Mesenchymal stem cell (in vitro differentiated cells and primary cell): Measurements from ENCODE around the gene PARP15.

Experiments used
- DNase-seq: peaks from one replicate; pipeline ENCODE4 v3.0.0-alpha.2; 2013
- H2AFZ ChIP-seq: one replicate; pipeline ENCODE4 v1.6.1; 2013; ENCODE audit warnings: low read depth, mild to moderate bottlenecking, control low read depth, inconsistent platforms, low read length, moderate library complexity
- H2AK5ac ChIP-seq: 2 replicates; pipeline ENCODE4 v1.6.1; 2013; ENCODE audit warnings: low read length, moderate library complexity, mild to moderate bottlenecking, inconsistent platforms; ENCODE audit not compliant: severe bottlenecking
- H2BK120ac ChIP-seq: one replicate; pipeline ENCODE4 v1.6.1; 2013; ENCODE audit warnings: low read depth, mild to moderate bottlenecking, inconsistent platforms, low read length, moderate library complexity
- H2BK12ac ChIP-seq, 2 experiments: one replicate each; pipeline ENCODE4 v1.6.1; 2013; ENCODE audit warnings: inconsistent platforms in 2 of 2, low read length in 2 of 2, mild to moderate bottlenecking in 2 of 2, moderate library complexity in 2 of 2, control low read depth in 1 of 2
- H2BK15ac ChIP-seq: one replicate; pipeline ENCODE4 v1.6.1; 2013; ENCODE audit warnings: mild to moderate bottlenecking, low read depth, inconsistent platforms; ENCODE audit not compliant: poor library complexity, severe bottlenecking
- H2BK5ac ChIP-seq: 2 replicates; pipeline ENCODE4 v1.6.1; 2013; ENCODE audit warnings: low read depth, mild to moderate bottlenecking, low read length, control low read depth, inconsistent platforms; ENCODE audit not compliant: poor library complexity, severe bottlenecking
- H3K14ac ChIP-seq, 2 experiments: one replicate each; pipeline ENCODE4 v1.6.1; 2013; ENCODE audit warnings: inconsistent platforms in 2 of 2, low read length in 2 of 2, control low read depth in 1 of 2, mild to moderate bottlenecking in 1 of 2, moderate library complexity in 1 of 2
- H3K18ac ChIP-seq, 2 experiments: one replicate each; pipeline ENCODE4 v1.6.1; 2013; ENCODE audit warnings: inconsistent platforms in 2 of 2, low read length in 2 of 2, control low read depth in 1 of 2, low read depth in 1 of 2, mild to moderate bottlenecking in 1 of 2
- H3K23ac ChIP-seq, 2 experiments: one replicate each; pipeline ENCODE4 v1.6.1; 2013; ENCODE audit warnings: inconsistent platforms in 2 of 2, low read length in 2 of 2, mild to moderate bottlenecking in 2 of 2, moderate library complexity in 2 of 2, control low read depth in 1 of 2
- H3K27ac ChIP-seq: 2 replicates; pipeline ENCODE4 v1.5.1; 2013; ENCODE audit warnings: mild to moderate bottlenecking, moderate library complexity, low read length, control low read depth, inconsistent platforms; ENCODE audit not compliant: poor library complexity, severe bottlenecking
- H3K27me3 ChIP-seq, 2 experiments: 2 replicates each; pipeline versions ENCODE4 v1.6.1 to v1.7.0; 2013; ENCODE audit warnings: low read length in 2 of 2, mild to moderate bottlenecking in 2 of 2, moderate library complexity in 2 of 2, control low read depth in 1 of 2, inconsistent platforms in 1 of 2; ENCODE audit not compliant: control insufficient read depth in 1 of 2, insufficient read depth in 1 of 2
- H3K36me3 ChIP-seq, 2 experiments: 2 replicates each; pipeline versions ENCODE4 v1.6.1 to v1.7.0; 2013; ENCODE audit warnings: low read length in 2 of 2, control low read depth in 1 of 2, inconsistent platforms in 1 of 2, low read depth in 1 of 2, mild to moderate bottlenecking in 1 of 2; ENCODE audit not compliant: insufficient read depth in 2 of 2, control insufficient read depth in 1 of 2
- H3K4ac ChIP-seq, 2 experiments: one replicate each; pipeline ENCODE4 v1.6.1; 2013; ENCODE audit warnings: inconsistent platforms in 2 of 2, low read length in 2 of 2, mild to moderate bottlenecking in 2 of 2, moderate library complexity in 2 of 2, control low read depth in 1 of 2, low read depth in 1 of 2
- H3K4me1 ChIP-seq: 2 replicates; pipeline ENCODE4 v1.6.1; 2013; ENCODE audit warnings: low read depth, low read length, control low read depth; ENCODE audit not compliant: control insufficient read depth, insufficient read depth
- H3K4me2 ChIP-seq: 2 replicates; pipeline ENCODE4 v1.6.1; 2013; ENCODE audit warnings: low read length, mild to moderate bottlenecking, inconsistent platforms; ENCODE audit not compliant: poor library complexity, severe bottlenecking
- H3K4me3 ChIP-seq, 2 experiments: 2 replicates each; pipeline versions ENCODE4 v1.5.1 to v1.7.0; 2013; ENCODE audit warnings: low read length in 2 of 2, mild to moderate bottlenecking in 2 of 2, control low read depth in 1 of 2, low read depth in 1 of 2; ENCODE audit not compliant: insufficient read depth in 1 of 2
- H3K79me1 ChIP-seq: replicated peaks from 2 replicates; pipeline ENCODE4 v1.6.1; 2013; ENCODE audit warnings: mild to moderate bottlenecking, control low read depth, low read length, inconsistent platforms; ENCODE audit not compliant: poor library complexity, severe bottlenecking
- H3K9ac ChIP-seq: 2 replicates; pipeline ENCODE4 v1.7.0; 2013; ENCODE audit warnings: mild to moderate bottlenecking, low read length, moderate library complexity
- H3K9me3 ChIP-seq: 2 replicates; pipeline ENCODE4 v1.7.0; 2013; ENCODE audit warnings: mild to moderate bottlenecking, low read length; ENCODE audit not compliant: control insufficient read depth
- H4K8ac ChIP-seq: one replicate; pipeline ENCODE4 v1.6.1; 2013; ENCODE audit warnings: inconsistent platforms, mild to moderate bottlenecking, low read length, moderate library complexity
- H4K91ac ChIP-seq: one replicate; pipeline ENCODE4 v1.6.1; 2013; ENCODE audit warnings: mild to moderate bottlenecking, low read length, inconsistent platforms
- WGBS: methylation state at CpG from one replicate; pipeline ENCODE4 v1.1.7; 2013; ENCODE audit warnings: mixed read lengths; 5-methylcytosine and 5-hydroxymethylcytosine counted together

The PARP15 gene

GRCh38 chr3:122603056-122603455 lies 25.6 kb downstream of the PARP15 start:
- no peak overlapping the region for H3K4me2 ChIP-seq
- H2BK5ac ChIP-seq = no peak overlapping the region
- no peaks in the 10 kb centered on the region for H3K9me3 ChIP-seq
- H3K79me1 ChIP-seq = no peaks in the 10 kb centered on the region
- H3K14ac ChIP-seq = no peak overlapping the region
- H3K27ac ChIP-seq = no peak overlapping the region
- H3K4me3 ChIP-seq = no peak overlapping the region
- H2AFZ ChIP-seq = no peak overlapping the region
- H3K23ac ChIP-seq = peak overlapping the region in 1 of 2 experiments; percentile 46
- H4K8ac ChIP-seq = no peak overlapping the region
- DNase-seq = no peak
- H3K27me3 ChIP-seq = peaks cover 0 to 3% of the 10 kb centered on the region in 2 experiments
- no peak overlapping the region for H4K91ac ChIP-seq
- H2BK120ac ChIP-seq = no peak overlapping the region
- no peak overlapping the region for H2AK5ac ChIP-seq
- 100% methylated on average over 1 of the region's 2 CpGs for WGBS
- H3K4me1 ChIP-seq = no peaks in the 10 kb centered on the region
- H2BK15ac ChIP-seq = no peak overlapping the region
- H3K36me3 ChIP-seq = no peaks in the 10 kb centered on the region
- no peak overlapping the region for H3K18ac ChIP-seq
- H3K4ac ChIP-seq = no peak overlapping the region
- H2BK12ac ChIP-seq = no peak overlapping the region
- no peak overlapping the region for H3K9ac ChIP-seq

- no peak for DNase-seq
- no peak overlapping the region for H3K9ac ChIP-seq
- no peak overlapping the region for H2BK15ac ChIP-seq
- no peak overlapping the region for H2AK5ac ChIP-seq
- H4K91ac ChIP-seq = no peak overlapping the region
- no peak overlapping the region for H3K18ac ChIP-seq
- no peak overlapping the region for H3K14ac ChIP-seq
- no peak overlapping the region for H3K4me3 ChIP-seq
- no peak overlapping the region for H3K4ac ChIP-seq
- H3K36me3 ChIP-seq = no peaks in the 10 kb centered on the region
- no peak overlapping the region for H2AFZ ChIP-seq
- H3K9me3 ChIP-seq = no peaks in the 10 kb centered on the region
- no peak overlapping the region for H3K23ac ChIP-seq
- H3K27me3 ChIP-seq = peaks cover 0 to 3% of the 10 kb centered on the region in 2 experiments
- WGBS = 85% methylated on average over 4 of the region's 4 CpGs
- no peak overlapping the region for H3K4me2 ChIP-seq
- no peak overlapping the region for H4K8ac ChIP-seq
- no peak overlapping the region for H2BK12ac ChIP-seq
- H2BK5ac ChIP-seq = no peak overlapping the region
- no peak overlapping the region for H3K27ac ChIP-seq
- no peaks in the 10 kb centered on the region for H3K4me1 ChIP-seq
- H3K79me1 ChIP-seq = no peaks in the 10 kb centered on the region
- no peak overlapping the region for H2BK120ac ChIP-seq
These were observed 28.9 kb downstream of the PARP15 start for GRCh38 chr3:122606330-122606729.

- Histone ChIP-seq H3K18ac (no peak overlapping the region), H4K8ac (no peak overlapping the region), H3K9ac (no peak overlapping the region), H2BK15ac (no peak overlapping the region), H2BK5ac (no peak overlapping the region), H3K36me3 (no peaks in the 10 kb centered on the region), H4K91ac (no peak overlapping the region), H3K79me1 (no peaks in the 10 kb centered on the region), H3K27ac (no peak overlapping the region), H2AK5ac (no peak overlapping the region), H3K4me3 (no peak overlapping the region), H3K23ac (no peak overlapping the region), H3K9me3 (no peaks in the 10 kb centered on the region), H2AFZ (no peak overlapping the region), H2BK12ac (no peak overlapping the region), H3K27me3 (no peaks in the 10 kb centered on the region), H3K4me1 (no peaks in the 10 kb centered on the region), H3K4ac (no peak overlapping the region), H3K4me2 (no peak overlapping the region), H3K14ac (no peak overlapping the region), H2BK120ac (no peak overlapping the region)
- WGBS = no CpG with 5 or more reads among the region's 1 CpG
- DNase-seq = no peak
These were observed 31.5 kb downstream of the PARP15 start for GRCh38 chr3:122608916-122609315.

GRCh38 chr3:122609798-122610559 lies 32.5 kb downstream of the PARP15 start:
- Histone ChIP-seq H2BK120ac (no peak overlapping the region), H3K4me1 (no peaks in the 10 kb centered on the region), H3K4me3 (peak overlapping the region in 1 of 2 experiments; percentile 46), H4K91ac (no peak overlapping the region), H3K18ac (no peak overlapping the region), H4K8ac (peak overlapping the region; percentile 74), H3K79me1 (no peaks in the 10 kb centered on the region), H3K27me3 (no peaks in the 10 kb centered on the region), H3K14ac (no peak overlapping the region), H3K36me3 (no peaks in the 10 kb centered on the region), H3K9me3 (no peaks in the 10 kb centered on the region), H3K4me2 (no peak overlapping the region), H2AK5ac (no peak overlapping the region), H2BK5ac (no peak overlapping the region), H3K4ac (no peak overlapping the region), H2AFZ (no peak overlapping the region), H3K23ac (no peak overlapping the region), H3K27ac (peak overlapping the region; percentile 69), H2BK15ac (no peak overlapping the region), H2BK12ac (no peak overlapping the region), H3K9ac (peak overlapping the region; percentile 86)
- WGBS = 78% methylated on average over 6 of the region's 7 CpGs
- peak; percentile 82 for DNase-seq
